Subcutaneous preadipocyte (primary cell): ENCODE results near the gene ARHGAP30. TPM values are rescaled to one million over a fixed set of nuclear protein-coding genes. Genes with fewer than 3 reads are reported as not detected.

Experiments used
- small RNA-seq: library from RNA; depleted of rRNA; stranded (forward); fragments of <200 nt; gene quantifications from one replicate; pipeline ENCODE3, GENCODE V24; 2012
- total RNA-seq: library from RNA; depleted of rRNA; stranded (reverse); fragments of >200 nt; gene quantifications from 2 replicates; pipeline ENCODE4 v1.2.3, GENCODE V29; 2012

The ARHGAP30 gene, protein sequence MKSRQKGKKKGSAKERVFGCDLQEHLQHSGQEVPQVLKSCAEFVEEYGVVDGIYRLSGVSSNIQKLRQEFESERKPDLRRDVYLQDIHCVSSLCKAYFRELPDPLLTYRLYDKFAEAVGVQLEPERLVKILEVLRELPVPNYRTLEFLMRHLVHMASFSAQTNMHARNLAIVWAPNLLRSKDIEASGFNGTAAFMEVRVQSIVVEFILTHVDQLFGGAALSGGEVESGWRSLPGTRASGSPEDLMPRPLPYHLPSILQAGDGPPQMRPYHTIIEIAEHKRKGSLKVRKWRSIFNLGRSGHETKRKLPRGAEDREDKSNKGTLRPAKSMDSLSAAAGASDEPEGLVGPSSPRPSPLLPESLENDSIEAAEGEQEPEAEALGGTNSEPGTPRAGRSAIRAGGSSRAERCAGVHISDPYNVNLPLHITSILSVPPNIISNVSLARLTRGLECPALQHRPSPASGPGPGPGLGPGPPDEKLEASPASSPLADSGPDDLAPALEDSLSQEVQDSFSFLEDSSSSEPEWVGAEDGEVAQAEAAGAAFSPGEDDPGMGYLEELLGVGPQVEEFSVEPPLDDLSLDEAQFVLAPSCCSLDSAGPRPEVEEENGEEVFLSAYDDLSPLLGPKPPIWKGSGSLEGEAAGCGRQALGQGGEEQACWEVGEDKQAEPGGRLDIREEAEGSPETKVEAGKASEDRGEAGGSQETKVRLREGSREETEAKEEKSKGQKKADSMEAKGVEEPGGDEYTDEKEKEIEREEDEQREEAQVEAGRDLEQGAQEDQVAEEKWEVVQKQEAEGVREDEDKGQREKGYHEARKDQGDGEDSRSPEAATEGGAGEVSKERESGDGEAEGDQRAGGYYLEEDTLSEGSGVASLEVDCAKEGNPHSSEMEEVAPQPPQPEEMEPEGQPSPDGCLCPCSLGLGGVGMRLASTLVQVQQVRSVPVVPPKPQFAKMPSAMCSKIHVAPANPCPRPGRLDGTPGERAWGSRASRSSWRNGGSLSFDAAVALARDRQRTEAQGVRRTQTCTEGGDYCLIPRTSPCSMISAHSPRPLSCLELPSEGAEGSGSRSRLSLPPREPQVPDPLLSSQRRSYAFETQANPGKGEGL
- total RNA-seq = not detected in 2 replicates

DNA sequence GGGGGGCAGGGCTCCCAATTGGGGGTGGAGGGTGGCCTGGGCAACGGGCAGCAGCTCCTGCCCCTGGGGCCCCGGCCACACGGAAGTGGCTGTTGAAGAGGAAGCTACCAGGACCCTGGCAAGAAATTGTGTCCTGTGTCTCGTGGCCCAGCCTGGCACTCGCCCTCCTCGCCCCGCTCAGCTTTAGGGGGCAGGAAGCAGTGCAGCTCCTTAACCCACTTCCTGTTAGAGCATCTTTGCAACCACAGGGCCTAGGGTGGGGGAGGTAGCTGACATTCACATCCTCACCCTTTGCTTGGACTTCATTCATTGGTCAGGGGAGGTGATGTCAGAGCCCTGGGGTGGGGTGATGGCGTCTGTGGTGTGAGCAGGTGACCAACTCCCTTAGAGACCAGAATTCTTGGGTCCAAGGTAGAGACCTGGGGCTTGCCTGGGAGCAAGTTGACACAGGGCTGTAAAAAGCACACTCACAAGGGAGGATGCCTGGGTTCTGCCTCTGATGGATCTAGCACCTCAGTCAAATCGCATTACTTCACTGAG lies at the start of gene ARHGAP30:
ARHGAP30 (minus strand) TSS at position 161 of the 540 bp plus-strand sequence. CDS start 267 bp downstream, outside the sequence.

DNA sequence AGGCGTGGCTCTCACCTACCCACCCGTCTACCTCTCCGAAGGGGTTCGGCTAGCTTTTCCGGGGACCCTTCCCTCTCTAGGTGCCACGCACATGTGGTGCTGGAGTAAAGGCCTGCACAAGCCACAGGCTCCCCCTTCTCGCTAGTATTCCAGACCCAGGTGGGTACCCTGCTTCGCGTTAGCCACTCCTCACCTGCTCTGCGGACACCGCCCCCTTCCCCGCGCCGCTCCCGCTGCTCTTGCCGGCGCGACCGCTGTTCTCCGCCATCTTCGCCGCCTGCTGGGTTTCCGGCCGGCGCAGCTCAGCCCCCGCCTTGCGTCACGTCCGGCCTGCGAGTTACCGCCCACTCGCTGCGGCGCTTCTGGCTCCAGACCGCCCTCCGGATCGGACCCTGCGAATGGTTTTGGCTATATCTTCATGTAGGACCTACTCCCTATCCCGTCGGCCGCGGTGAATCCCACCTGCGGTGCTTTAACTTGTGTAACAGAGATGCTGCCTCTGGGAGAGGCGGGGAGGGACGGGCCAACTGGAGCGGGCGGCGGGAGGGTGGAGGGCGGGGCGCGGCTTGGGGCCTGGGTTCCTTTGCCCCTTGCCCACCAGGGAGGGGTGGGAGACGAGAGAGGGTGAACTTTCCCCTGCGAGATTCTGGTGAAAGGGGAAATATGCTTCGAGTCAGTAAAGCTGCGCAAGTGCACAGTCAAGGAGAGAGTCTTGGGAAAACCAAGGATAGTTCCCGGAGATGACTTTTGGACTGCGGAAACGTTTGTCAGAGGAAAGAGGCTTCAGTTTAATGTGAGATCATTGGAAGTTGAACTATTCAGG lies 48.3 kb upstream of the ARHGAP30 start, which contains the start of the genes NIT1 and PFDN2:
NIT1 (plus strand) TSS at position 347 of the 823 bp plus-strand sequence; CDS start at position 419, 72 bp downstream.
PFDN2 (minus strand) TSS at position 279 of the 823 bp plus-strand sequence; CDS start at position 268, 11 bp downstream.

DNA sequence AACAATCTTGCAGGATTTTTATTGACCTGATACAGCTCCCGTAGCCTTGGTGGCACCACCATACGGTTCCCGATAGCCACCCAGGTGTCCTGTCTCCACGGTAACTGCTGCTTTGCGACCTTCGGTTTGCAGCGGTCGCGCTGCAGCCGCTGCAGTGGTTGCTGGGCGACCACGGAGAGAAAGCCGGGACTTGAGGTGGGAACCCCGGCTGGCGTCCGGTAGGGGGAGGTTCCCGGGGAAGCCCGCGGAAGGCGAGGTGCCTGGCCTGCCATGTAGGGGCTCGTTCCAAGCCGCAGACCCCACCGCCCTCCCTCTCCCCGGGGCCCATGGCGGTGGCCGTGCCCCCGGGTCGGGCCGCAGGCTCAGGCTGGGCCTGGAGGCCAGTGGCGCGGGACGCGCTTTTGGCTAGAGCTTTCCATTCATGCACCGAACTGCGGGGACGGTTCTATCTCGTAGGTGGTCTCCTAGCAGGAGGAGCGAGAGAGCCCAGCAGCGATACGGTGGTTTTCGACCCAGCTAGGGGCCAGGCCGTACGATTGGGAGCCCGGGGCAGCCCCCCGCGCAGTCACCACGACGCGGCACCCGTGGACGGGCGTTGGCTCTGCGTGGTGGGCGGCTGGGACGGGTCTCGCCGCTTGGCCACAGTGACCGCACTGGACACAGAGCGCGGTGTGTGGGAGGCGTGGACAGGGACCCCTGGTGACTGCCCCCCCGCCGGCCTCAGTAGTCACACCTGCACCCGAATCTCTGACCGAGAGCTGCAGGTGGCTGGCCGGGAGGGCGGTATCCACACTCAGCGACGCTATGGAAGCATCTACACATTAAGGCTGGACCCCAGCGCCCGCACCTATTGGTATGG lies 28.7 kb upstream of the ARHGAP30 start, which contains the start of gene KLHDC9:
KLHDC9 (plus strand) TSS at position 152 of the 859 bp plus-strand sequence; CDS start at position 327, 175 bp downstream.

DNA sequence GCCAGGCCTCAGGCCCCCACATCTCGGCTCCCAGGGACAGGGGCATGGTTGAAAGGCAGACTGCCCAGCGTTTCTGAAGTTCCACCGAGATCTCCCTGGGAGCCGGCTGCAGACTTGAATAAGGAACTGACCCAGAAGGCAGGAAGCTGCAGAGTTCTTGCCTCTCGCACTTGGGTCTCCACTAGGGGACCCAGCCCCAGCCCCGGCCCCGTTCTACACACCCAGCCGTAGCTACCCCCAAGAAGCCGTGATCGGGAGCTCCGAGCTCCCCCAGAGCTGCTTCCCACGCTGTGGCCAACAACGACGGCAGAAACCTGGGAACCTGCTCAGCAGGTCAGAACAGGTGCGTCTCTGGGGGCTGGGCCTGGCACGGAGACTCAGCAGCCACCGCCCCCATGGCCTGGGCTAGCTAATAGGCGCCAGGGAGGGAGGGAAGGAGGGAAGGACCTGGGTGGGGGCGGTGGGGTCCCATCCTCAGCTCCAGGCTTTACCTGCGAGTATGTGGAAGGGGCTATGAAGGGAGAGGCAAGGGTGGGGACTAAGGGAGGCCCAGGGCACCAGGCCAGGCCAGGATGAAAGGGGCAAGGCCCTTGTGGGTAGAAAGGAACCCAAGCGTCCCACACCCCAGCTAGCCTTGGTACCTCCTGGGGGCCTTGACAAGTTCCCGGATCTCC lies 19.7 kb upstream of the ARHGAP30 start, which contains the start of gene NECTIN4:
NECTIN4 (minus strand) TSS at position 308 of the 674 bp plus-strand sequence; CDS start at position 46, 262 bp downstream.

DNA sequence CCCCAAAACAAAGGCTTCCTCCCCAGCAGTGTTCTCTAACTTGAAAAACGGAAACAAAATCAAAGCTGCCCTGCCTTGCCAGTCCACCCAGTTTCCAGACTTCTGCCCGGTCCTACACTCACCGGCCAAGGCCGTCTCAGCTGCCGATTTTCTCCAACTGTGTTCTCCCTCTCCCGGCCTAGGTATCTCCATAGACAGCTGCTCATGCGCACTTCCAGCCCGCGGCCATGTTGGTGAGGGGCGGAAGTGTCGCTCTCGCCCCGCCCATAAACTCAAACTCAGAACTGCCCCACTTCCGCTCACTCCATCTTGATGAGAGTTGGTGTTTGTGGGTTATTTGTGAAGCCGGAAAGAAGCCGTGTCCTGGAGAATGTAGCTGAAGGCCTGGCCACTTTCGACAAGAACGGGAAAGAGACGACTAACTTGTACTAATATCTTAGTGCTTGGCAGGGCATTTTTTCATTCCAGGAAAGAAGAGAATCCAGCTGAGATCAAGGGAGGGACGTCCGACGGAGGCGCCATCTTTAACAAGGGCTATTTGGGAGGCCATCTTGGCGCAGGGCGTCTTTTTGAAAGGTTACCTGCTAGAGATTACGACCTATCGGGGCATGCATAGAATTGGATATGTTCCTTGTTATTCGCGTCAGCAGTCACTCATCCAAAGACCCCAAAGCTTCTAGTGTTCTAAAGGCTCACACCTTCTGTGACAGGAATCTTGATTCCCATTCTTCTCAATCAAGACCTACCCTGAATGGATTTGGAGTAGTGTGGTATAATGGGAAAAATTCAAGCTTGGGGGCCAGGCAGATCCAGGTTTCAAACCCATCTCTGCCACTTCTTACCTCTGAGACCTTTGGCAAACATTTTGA lies 23.7 kb downstream of the ARHGAP30 start, which contains the start of gene USF1:
USF1 (minus strand) TSS at position 242 of the 869 bp plus-strand sequence. CDS start 2,702 bp downstream, outside the sequence.

DNA sequence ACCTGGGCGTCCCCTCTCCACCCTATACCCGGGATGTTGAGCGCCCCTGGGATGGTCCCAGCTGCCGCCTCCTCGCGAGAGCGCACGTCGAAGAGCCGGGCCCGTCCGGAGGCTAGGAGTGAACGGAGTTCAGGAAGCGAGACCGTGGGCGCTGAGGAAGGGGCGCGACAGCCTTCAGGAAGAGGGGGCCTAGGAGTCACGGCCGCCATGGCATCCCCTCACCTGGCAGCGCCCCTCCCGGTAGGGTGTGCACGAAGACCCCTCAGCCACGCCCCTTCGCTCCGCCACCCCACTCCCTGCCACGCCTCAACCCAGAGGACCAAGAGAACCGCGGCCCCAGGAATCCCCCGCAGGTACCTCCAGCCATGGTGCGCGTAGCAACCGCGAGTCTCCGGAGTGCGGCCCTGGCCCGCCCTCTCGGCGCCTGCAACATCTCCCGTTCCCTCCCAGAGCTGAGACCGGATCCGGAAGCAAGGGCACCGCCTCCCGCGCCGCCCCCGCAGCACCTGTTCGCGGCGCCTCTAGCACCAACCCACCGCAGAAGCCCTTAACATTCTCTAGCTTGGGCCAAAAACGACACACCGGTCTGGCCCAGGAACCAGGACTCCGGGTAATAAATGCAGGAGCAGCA lies 31.1 kb downstream of the ARHGAP30 start, which contains the start of gene TSTD1:
TSTD1 (minus strand) TSS at position 442 of the 631 bp plus-strand sequence; CDS start at position 367, 75 bp downstream.

DNA sequence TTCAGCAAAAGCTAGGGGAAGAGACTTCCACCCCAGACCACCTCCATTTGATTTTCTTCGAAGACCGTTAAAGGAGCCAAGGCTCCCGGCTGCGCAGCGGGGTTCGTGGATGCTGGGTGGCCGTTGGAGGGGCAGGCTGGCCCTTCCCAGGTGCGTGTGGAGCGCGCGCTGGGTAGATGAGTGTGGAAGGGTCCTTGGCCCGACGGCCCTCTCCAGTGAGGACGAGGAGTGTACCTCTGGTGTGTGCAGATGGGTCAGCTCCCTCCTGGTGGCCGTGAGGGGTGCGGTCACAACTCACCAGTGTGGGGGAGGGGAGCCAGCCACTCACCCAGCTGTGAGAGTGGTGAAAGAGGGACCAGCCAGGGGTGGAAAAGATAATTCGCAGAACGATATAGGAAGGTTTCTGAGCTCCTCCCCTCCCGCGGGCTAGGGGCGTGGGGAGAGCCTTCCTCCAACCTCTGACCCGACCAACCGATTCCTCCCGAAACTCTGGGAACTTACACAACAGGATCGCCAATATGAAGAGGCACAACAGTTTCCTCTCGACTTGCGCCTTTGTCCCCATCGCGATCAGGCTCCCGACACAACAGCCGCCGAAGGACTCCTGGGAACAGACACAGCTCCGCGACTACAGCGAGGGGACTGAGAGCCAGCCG lies 49.1 kb downstream of the ARHGAP30 start, which contains the start of gene F11R:
F11R (minus strand) TSS at position 644 of the 656 bp plus-strand sequence; CDS start at position 565, 79 bp downstream.

Small RNA genes lying within 50 kb of the gene (small RNA-seq; reads per million reads assigned to genes)
- not detected for gene AL591806.2

Other genes starting within 250 kb of the ARHGAP30 start
- gene CD244, start 207.0 kb downstream of the ARHGAP30 start, total RNA-seq = not detected in 2 replicates
- gene ITLN1, start 184.7 kb downstream of the ARHGAP30 start, total RNA-seq = not detected in 2 replicates
- not detected in 2 replicates for gene ITLN2, start 115.1 kb downstream of the ARHGAP30 start, total RNA-seq
- under 0.01 and 0.20 TPM in 2 replicates for gene F11R, start 48.7 kb downstream of the ARHGAP30 start, total RNA-seq
- 0.39 and 0.73 TPM in 2 replicates for gene TSTD1, start 30.9 kb downstream of the ARHGAP30 start, total RNA-seq
- 43.7 and 44.0 TPM in 2 replicates for gene USF1, start 23.9 kb downstream of the ARHGAP30 start, total RNA-seq
- 0.20 TPM in 1 of 2 replicates, not detected in the other for gene NECTIN4, start 19.7 kb upstream of the ARHGAP30 start, total RNA-seq
- 0.20 and 0.73 TPM in 2 replicates for gene KLHDC9, start 28.5 kb upstream of the ARHGAP30 start, total RNA-seq
- gene PFDN2, start 48.1 kb upstream of the ARHGAP30 start, total RNA-seq = 16.0 and 25.4 TPM in 2 replicates
- gene NIT1, start 48.2 kb upstream of the ARHGAP30 start, total RNA-seq = 17.3 and 19.5 TPM in 2 replicates
- gene DEDD, start 62.8 kb upstream of the ARHGAP30 start, total RNA-seq = 23.3 and 27.2 TPM in 2 replicates
- gene UFC1, start 84.1 kb upstream of the ARHGAP30 start, total RNA-seq = 42.8 and 63.6 TPM in 2 replicates
- gene USP21, start 89.6 kb upstream of the ARHGAP30 start, total RNA-seq = 8.1 and 8.6 TPM in 2 replicates
- 8.8 and 10.8 TPM in 2 replicates for gene PPOX, start 96.5 kb upstream of the ARHGAP30 start, total RNA-seq
- 12.1 and 20.3 TPM in 2 replicates for gene B4GALT3, start 107.6 kb upstream of the ARHGAP30 start, total RNA-seq
- 1.8 and 2.9 TPM in 2 replicates for gene ADAMTS4, start 129.2 kb upstream of the ARHGAP30 start, total RNA-seq
- 98.5 and 108 TPM in 2 replicates for gene NDUFS2, start 132.5 kb upstream of the ARHGAP30 start, total RNA-seq
- 0.59 TPM in 1 of 2 replicates, not detected in the other for gene FCER1G, start 145.4 kb upstream of the ARHGAP30 start, total RNA-seq
- gene APOA2, start 153.7 kb upstream of the ARHGAP30 start, total RNA-seq = not detected in 2 replicates
- 8.5 and 10.4 TPM in 2 replicates for gene TOMM40L, start 156.2 kb upstream of the ARHGAP30 start, total RNA-seq
- not detected in 2 replicates for gene NR1I3, start 168.3 kb upstream of the ARHGAP30 start, total RNA-seq
- gene PCP4L1, start 188.9 kb upstream of the ARHGAP30 start, total RNA-seq = not detected in 2 replicates
- gene MPZ, start 240.1 kb upstream of the ARHGAP30 start, total RNA-seq = 1.8 and 2.9 TPM in 2 replicates
- gene SDHC, start 244.5 kb upstream of the ARHGAP30 start, total RNA-seq = 23.7 and 27.2 TPM in 2 replicates